CD4-positive, alpha-beta T cell treated with Interleukin-6 at 100 ng/mL for 8 hours (primary cell): Measurements from ENCODE around the gene SH2B2.
"Not testable (repeated sequence)": the region's sequence is repeated elsewhere in the genome, so short reads cannot be mapped to it uniquely, and the experiment has no call there.

Experiments
- DNase-seq: peaks from one replicate; pipeline ENCODE4 v3.0.0-alpha.2; 2020; ENCODE audit warnings: mixed read lengths, low spot score

SH2B2 gene

DNA sequence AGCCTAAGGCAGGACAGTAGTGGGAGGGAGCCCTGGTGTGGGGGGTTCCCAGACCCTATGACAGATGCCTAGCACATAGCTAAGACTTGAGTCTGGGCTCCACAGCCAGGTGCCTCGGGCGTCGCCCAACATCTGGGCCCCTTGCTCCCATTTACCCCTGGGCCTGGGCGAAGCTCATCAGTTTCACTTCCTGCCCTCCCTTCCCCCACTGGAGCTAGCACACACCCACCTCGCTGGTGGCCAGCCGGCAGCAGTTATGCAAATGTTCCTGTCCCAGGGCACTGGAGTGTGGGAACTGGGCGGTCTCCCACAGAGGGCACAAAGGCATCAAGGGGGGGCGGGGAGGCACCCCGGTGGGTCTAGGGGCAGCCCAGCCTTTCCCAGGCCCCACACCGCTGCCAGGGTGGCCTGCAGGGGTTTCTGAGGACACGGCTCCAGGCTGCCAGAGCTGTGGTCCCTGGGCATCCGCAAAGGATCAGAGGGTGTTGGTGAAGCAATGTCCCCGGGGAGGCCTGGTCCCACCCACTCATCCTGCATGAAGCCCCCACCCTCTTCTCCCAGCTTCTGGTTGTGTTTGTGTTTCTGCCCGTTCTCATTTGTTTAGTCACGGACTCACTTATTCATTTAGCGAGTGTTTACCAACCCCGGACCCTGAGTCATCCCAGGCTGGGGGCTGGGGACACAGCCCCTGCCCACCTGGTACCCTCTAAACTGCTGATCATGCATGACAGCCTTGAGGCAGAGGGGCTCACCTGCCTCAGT, 20.4 kb downstream of the SH2B2 start:
- DNase-seq, result peak; percentile 20

DNA sequence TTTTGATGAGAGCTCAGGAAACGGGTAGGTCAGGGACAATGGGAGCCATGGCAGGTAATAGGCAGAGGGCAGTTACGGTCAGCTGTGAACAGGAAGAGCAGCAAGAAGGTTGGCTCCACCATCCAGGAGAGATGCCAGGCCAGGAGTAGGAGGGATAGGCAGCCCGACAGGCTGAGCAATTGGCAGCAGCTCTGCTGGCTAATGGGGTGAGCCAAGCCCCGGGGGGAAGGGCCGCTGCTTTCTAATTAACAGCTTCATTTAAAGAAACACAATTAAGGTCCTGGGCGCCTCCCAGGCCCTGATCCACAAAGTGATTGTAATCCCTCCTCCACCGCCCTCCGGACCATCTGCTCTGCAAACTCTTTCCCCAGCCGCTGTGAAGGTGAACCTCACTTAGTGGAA, 23.7 kb downstream of the SH2B2 start:
- DNase-seq, result no peak

DNA sequence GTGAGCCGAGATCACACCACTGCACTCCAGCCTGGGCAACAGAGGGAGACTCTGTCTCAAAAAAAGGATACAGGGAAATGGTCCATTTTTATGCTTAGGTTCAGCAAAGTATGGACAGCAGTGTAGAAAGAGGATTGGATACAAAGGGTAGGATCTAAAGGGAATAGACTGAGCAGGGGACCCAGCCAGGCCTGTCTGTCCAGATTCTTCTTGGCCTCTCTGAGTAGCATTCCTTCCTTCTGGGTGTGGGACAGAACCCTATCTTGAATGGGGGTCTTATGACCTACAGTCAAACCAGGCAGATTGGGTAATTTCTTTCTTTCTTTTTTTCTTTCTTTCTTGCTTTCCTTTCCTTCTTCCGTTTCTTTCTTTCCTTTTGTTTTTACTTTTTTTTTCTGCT, 25.6 kb downstream of the SH2B2 start:
- DNase-seq, result no peak

GRCh38 chr7:102313997-102314780, 27.5 kb downstream of the SH2B2 start:
- no peak for DNase-seq

DNA sequence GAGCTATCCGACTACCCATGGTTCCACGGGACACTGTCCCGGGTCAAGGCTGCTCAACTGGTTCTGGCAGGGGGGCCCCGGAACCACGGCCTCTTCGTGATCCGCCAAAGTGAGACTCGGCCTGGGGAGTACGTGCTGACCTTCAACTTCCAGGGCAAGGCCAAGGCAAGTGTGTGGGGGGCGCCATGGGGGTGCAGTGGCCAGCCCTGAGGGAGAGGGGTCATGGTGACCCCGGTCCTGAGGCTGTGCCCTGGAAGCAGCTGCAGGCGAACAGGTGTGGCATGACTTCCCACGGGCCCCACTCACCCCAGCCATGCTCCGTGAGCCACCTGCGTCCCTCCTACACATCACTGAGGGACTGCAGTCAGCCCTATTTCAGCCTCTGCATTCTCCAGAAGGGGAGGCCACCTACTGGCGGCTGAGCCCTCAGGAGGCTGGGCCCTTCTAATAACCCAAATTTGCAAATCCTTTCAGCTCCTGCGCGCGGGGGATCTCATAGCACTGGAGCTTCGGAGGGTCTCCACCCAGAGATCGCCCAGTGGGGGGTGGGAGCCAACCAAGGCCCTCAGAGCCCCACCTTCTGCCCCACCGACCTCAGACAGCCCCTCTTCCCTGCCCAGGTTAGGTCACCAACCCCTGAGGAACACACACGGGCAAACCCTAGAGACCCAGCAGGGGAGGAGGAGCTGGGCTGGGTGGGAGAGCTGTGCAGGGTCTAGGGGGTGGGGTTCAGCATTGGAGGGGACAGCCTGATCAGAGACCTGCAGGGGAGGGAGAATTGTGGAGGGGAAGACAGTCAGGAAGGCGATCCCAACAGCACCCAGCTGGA, 30.8 kb downstream of the SH2B2 start:
- no peak for DNase-seq

GRCh38 chr7:102318482-102318971, 31.9 kb downstream of the SH2B2 start:
- DNase-seq, result no peak

GRCh38 chr7:102319671-102320070, 33.0 kb downstream of the SH2B2 start:
- no peak for DNase-seq

DNA sequence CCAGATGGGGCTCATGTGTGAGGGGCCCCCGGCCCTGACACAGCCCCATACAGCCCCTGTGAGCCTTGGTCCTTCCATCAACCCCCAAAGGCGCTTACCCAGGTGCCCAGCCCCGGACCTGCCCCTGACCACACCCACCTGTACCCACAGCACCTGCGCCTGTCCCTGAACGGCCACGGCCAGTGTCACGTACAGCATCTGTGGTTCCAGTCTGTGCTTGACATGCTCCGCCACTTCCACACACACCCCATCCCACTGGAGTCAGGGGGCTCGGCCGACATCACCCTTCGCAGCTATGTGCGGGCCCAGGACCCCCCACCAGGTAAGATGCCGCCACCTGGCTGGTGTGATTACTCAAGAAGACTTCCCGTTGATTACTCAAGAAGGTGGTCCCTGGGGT, 33.5 kb downstream of the SH2B2 start:
- DNase-seq, result no peak

DNA sequence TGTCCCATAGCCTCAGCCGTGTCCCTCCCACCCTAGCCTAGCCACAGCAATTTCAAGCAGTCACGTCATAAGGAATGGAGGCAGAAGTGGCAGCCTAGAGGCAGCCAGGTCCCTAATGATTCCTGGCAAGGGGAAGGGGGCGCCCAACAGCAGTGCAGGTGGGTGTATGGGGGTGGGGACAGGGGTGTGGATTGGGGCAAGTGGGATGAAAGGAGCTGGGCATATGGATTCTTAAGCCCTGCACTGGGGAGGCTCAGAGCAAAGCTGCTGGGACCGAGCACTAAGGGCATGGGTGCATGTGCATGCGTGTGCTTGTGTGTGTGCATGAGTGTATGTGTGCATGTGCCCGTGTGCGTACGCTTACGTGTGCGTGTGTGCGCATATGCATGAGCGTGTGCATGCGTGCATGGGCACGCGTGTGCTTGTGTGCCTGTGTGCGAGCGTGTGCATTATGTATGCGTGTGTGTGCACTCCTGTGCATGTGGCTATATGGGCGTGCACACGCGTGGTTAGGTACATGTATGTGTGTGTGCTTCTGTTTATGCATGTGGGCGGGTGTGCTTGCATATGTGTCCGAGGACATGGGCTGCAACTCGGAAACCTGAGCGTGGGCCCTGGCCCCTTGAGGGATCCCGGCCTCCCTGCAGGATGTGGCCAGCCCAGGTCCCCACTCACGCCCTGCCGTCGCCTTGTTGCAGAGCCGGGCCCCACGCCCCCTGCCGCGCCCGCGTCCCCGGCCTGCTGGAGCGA, 34.1 kb downstream of the SH2B2 start:
- no peak for DNase-seq

- no peak for DNase-seq
These were observed 34.9 kb downstream of the SH2B2 start for GRCh38 chr7:102321351-102322201.

GRCh38 chr7:102322202-102322715, 35.6 kb downstream of the SH2B2 start:
- no peak for DNase-seq

DNA sequence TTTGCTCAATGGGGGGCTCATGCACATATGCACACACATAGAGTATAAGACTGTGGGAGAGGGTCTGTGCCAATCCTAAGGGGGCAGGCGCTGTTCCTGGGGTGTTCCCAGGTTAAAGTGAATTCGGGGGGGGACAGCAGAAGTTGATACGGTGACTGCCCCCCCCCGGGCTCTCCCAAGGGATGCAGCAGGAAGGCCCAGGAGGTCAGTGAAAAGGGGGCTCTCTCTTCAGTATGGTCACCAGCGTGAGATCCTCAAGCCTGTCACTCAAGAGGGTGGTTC, 37.2 kb downstream of the SH2B2 start:
- no peak for DNase-seq

DNA sequence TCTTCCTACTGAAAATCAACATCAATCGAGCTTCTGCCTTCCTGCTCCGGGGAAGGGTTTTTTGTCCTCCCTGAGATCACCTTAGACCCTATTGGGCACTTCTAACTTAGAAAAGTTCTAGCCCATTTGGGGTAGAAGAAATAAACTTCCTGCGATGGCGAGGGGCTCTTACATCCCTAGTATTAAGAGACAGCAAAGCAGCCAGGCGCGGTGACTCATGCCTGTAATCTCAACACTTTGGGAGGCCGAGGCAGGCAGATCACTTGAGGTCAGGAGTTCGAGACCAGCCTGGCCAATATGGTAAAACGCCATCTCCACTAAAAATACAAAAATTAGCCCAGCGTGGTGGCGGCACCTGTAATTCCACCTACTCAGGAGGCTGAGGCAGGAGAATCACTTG, 38.4 kb downstream of the SH2B2 start:
- not testable (repeated sequence) for DNase-seq

DNA sequence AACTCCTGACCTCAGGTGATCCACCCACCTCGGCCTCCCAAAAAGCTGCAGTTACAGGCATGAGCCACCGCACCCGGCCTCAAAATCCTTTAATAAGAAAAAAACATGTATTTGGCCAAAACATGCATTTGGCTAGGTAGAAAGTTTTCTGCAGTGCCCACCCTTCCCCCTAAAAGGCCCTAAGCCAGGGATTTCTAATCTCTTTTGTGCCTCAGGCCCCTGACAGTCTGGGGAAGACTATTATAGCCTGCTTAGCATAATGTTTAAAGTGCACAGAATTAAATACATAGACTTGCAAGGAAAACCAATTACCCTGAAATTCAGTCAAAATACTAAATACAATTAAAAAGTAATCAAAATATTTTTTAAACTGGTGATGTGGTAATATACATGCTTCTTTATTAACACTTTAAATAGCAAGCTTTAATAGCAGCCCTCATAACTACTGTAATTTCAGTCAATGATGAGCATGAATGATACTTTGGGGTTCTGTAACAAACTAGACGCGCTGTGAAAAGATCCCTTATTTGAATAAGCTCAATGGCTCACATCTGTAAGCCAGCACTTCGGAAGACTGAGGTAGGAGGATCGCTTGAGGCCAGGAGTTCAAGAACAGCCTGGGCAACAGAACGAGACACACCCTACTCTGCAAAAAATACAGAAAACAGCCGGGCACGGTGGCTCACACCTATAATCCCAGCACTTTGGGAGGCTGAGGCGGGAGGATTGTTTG, 39.7 kb downstream of the SH2B2 start:
- DNase-seq, result no peak

GRCh38 chr7:102327183-102327582, 40.5 kb downstream of the SH2B2 start:
- not testable (repeated sequence) for DNase-seq

DNA sequence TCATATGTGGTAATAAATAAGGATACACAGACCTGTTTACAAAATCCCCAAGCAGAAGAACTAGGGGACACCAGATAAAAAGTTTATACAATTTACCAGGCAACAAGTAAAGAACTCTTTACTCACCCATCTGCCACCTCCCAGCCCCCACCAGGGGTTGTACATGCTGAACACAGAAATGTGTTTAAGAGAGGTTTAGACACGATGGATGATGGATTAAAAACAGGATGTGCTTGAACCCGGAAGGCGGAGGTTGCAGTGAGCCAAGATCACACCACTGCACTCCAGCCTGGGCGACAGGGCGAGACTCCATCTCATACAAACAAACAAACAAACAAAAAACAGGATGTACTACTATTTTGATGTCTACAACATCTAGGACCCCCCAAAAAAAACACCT, 42.2 kb downstream of the SH2B2 start:
- not testable (repeated sequence) for DNase-seq

- not testable (repeated sequence) for DNase-seq
These were observed 42.7 kb downstream of the SH2B2 start for GRCh38 chr7:102329366-102329765.

- DNase-seq, result not testable (repeated sequence)
These were observed 44.2 kb downstream of the SH2B2 start for GRCh38 chr7:102330666-102331460.

GRCh38 chr7:102335574-102335973, 48.9 kb downstream of the SH2B2 start:
- not testable (repeated sequence) for DNase-seq
